ENCODE results near the gene MAN2A2. TPM values are rescaled to one million over a fixed set of nuclear protein-coding genes. Genes with fewer than 3 reads are reported as not detected.

MAN2A2 gene
- total and polyA plus RNA-seq, 9 of the 15 experiments (the other 6 are each of a cell fraction or from before 2014, with no cell fraction given), result 7.3 to 151 (median 43.4) TPM

GRCh38 chr15:90869140-90869541, 34.0 kb upstream of the MAN2A2 start (continued):
- TF ChIP-seq DNMT1 (IDR thresholded peaks at IDR 0.05) (no peak), ATF4 (CRISPR knock-in tag; IDR thresholded peaks at IDR 0.05) (peak; percentile 32; the same call in 1 of the 2 replicates), DACH1 (IDR thresholded peaks at IDR 0.05; ENCODE audit: partially characterized antibody) (no peak), ZNF592 (IDR thresholded peaks at IDR 0.05) (peak; percentile 42), BCL6 (CRISPR knock-in tag; IDR thresholded peaks at IDR 0.05) (no peak), HMGN3 (IDR thresholded peaks at IDR 0.05; ENCODE audit: borderline replicate concordance, extremely low read depth, insufficient read length, low read depth, low read length) (no peak), ZBTB49 (CRISPR knock-in tag; IDR thresholded peaks at IDR 0.05; ENCODE audit: borderline replicate concordance) (no peak), SLC30A9 (CRISPR knock-in tag; IDR thresholded peaks at IDR 0.05) (no peak), TRIM25 (IDR thresholded peaks at IDR 0.05; ENCODE audit: borderline replicate concordance) (no peak), KDM4B (IDR thresholded peaks at IDR 0.05; ENCODE audit: borderline replicate concordance in 2 of 2, low read depth in 1 of 2) (no peak), PTRF (tag; IDR thresholded peaks at IDR 0.05) (no peak), MAFK (IDR thresholded peaks at IDR 0.05; ENCODE audit: low read length) (no peak), E2F6 (IDR thresholded peaks at IDR 0.05; ENCODE audit: borderline replicate concordance in 1 of 2, extremely low read depth in 1 of 2, insufficient read depth in 1 of 2, insufficient read length in 1 of 2, low read depth in 1 of 2, low read length in 1 of 2, poor library complexity in 1 of 2, severe bottlenecking in 1 of 2) (peak in 1 of 2 experiments; percentile 5), ATF6 (CRISPR knock-in tag; IDR thresholded peaks at IDR 0.05) (no peak), BACH1 (tag; IDR thresholded peaks at IDR 0.05) (no peak)
